RWPE2 (cell line): ENCODE data around the gene DRC7.
A peak's percentile ranks its signal among the peaks of the same experiment; 100 is the strongest.

Experiments
- ATAC-seq: fragments of 200-7000 bp; cut with Tn5 transposase; 3 replicates; pipeline ENCODE4 v1.9.1; 2021; ENCODE audit warnings: low read depth
- DNase-seq: peaks from one replicate; pipeline ENCODE4 v3.0.0-alpha.2; 2020; ENCODE audit warnings: low spot score
- H3K27ac ChIP-seq: fragments of 450-650 bp; 2 replicates; pipeline ENCODE4 v1.5.1; 2017; ENCODE audit warnings: mild to moderate bottlenecking; ENCODE audit not compliant: poor library complexity, severe bottlenecking
- H3K27me3 ChIP-seq: fragments of 250-450 bp; sonication (Bioruptor Pico); 2 replicates; pipeline ENCODE4 v1.5.1; 2021; ENCODE audit warnings: mild to moderate bottlenecking, moderate library complexity; ENCODE audit not compliant: insufficient read depth, poor library complexity, severe bottlenecking
- H3K36me3 ChIP-seq: fragments of 250-450 bp; sonication (Bioruptor Pico); 2 replicates; pipeline ENCODE4 v1.5.1; 2020; ENCODE audit warnings: low read depth, mild to moderate bottlenecking, moderate library complexity
- H3K4me1 ChIP-seq: fragments of 250-450 bp; sonication (Bioruptor Pico); 2 replicates; pipeline ENCODE4 v1.5.1; 2021; ENCODE audit warnings: mild to moderate bottlenecking, moderate library complexity; ENCODE audit not compliant: insufficient read depth, poor library complexity, severe bottlenecking
- H3K4me3 ChIP-seq: fragments of 250-450 bp; sonication (Bioruptor Pico); 2 replicates; pipeline ENCODE4 v1.5.1; 2021; ENCODE audit warnings: mild to moderate bottlenecking, moderate library complexity; ENCODE audit not compliant: severe bottlenecking
- H3K9me3 ChIP-seq: fragments of 250-450 bp; sonication (Bioruptor Pico); 2 replicates; pipeline ENCODE4 v1.5.1; 2021; ENCODE audit warnings: mild to moderate bottlenecking, moderate library complexity; ENCODE audit not compliant: severe bottlenecking
- TF ChIP-seq, protein P1 (sequence below): fragments of 450-650 bp; IDR thresholded peaks from one replicate; pipeline ENCODE4 v1.5.1; 2017; ENCODE audit warnings: mild to moderate bottlenecking, moderate library complexity; ENCODE audit not compliant: poor library complexity, severe bottlenecking

The DRC7 gene

DNA sequence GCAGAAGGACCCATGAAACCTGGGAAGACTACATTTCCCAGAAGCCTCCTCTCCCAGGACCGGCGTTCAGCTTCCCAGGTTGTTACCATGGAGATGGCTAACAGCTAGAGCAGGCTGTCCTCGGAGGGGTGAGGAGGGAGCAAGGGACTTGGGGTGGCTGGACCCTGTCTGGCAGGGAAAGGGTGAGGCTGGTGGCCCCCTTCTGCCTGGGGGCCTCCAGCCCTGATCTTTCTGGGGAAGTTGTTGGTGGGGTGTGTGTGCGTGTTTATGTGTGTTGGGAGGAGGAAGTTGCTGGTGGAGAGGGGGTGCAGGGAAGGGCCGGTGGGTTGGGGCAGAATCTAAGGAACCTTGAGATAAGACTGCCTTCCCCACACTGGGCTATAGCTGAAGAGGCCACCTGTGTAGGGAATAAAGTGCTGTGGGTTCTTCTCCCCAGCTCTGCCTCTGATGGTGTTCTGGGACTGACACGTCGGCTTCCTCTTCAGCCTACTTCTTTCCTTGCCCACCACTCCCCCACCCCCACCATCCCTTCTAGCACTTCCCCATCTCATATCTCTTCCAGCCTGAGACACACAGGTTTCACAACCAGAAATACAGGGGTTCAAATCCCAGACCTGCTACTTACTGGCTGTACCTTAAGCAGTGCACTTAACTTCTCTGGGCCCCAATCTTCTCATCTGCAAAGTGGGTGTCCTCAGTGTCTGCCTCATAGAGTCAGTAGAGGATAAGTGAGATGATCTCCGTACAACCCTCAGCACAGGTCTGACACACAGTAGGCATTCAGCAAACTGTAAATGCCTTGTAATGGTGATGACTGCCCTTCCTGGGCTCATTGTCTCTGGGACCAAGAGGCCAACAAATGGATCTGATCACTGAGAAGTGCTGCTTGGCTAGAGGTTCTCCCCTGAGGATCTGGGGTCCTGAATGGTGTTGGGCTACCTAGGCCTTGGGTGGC, at the start of gene DRC7:
DRC7 (plus strand) TSS at position 82 of the 955 bp plus-strand sequence. CDS start 3,144 bp downstream, outside the sequence.
- TF ChIP-seq, protein P1, sequence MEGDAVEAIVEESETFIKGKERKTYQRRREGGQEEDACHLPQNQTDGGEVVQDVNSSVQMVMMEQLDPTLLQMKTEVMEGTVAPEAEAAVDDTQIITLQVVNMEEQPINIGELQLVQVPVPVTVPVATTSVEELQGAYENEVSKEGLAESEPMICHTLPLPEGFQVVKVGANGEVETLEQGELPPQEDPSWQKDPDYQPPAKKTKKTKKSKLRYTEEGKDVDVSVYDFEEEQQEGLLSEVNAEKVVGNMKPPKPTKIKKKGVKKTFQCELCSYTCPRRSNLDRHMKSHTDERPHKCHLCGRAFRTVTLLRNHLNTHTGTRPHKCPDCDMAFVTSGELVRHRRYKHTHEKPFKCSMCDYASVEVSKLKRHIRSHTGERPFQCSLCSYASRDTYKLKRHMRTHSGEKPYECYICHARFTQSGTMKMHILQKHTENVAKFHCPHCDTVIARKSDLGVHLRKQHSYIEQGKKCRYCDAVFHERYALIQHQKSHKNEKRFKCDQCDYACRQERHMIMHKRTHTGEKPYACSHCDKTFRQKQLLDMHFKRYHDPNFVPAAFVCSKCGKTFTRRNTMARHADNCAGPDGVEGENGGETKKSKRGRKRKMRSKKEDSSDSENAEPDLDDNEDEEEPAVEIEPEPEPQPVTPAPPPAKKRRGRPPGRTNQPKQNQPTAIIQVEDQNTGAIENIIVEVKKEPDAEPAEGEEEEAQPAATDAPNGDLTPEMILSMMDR: no peak
- H3K4me1 ChIP-seq: no peaks in the 10 kb centered on the region
- ATAC-seq: peak; percentile 82
- H3K36me3 ChIP-seq: no peaks in the 10 kb centered on the region
- DNase-seq: no peak
- H3K27me3 ChIP-seq: no peaks in the 10 kb centered on the region
- H3K4me3 ChIP-seq: no peak within 1 kb of the TSS
- H3K27ac ChIP-seq: no peak within 1 kb of the TSS
- H3K9me3 ChIP-seq: no peaks in the 10 kb centered on the region

DNA sequence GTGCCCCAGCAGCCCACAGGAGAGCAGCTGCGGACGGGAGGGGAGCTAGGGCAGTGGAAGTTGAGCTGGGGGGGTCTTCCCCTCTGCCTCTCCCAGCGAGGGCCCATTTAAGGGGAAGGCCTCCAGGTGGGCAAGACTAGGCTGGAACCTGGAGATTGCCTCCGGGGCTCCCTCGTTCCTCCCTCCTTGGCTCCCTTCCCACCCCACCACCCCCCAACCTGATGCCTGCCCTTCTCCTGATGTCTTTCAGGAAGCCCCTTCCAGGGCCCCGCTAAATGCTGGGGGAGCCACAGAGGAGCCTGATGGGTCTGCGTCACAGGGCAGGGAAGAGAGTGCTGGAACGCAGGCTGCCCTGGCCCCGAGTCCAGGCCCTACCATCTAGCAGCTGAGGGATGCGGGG, 49.4 kb upstream of the DRC7 start:
- Histone ChIP-seq H3K4me3 (no peak overlapping the region), H3K27me3 (no peaks in the 10 kb centered on the region), H3K4me1 (peaks cover 33% of the 10 kb centered on the region), H3K27ac (peak overlapping the region; percentile 62), H3K36me3 (peaks cover 56% of the 10 kb centered on the region), H3K9me3 (no peaks in the 10 kb centered on the region)
- TF ChIP-seq, protein P1: no peak
- DNase-seq (no peak), ATAC-seq (no peak)

- Histone ChIP-seq H3K27ac (peak overlapping the region; percentile 62), H3K27me3 (no peaks in the 10 kb centered on the region), H3K4me3 (no peak overlapping the region), H3K36me3 (peaks cover 55% of the 10 kb centered on the region), H3K4me1 (peaks cover 33% of the 10 kb centered on the region), H3K9me3 (no peaks in the 10 kb centered on the region)
- peak; percentile 39 for ATAC-seq
- TF ChIP-seq, protein P1: no peak
- DNase-seq: no peak
Observed at GRCh38 chr16:57645691-57646387, 48.8 kb upstream of the DRC7 start.

GRCh38 chr16:57646388-57647039, 48.1 kb upstream of the DRC7 start:
- Histone ChIP-seq H3K36me3 (peaks cover 62% of the 10 kb centered on the region), H3K27ac (peak overlapping the region; percentile 62), H3K4me1 (peaks cover 33% of the 10 kb centered on the region), H3K9me3 (no peaks in the 10 kb centered on the region), H3K4me3 (no peak overlapping the region), H3K27me3 (no peaks in the 10 kb centered on the region)
- ATAC-seq (no peak), DNase-seq (no peak)
- TF ChIP-seq, protein P1: no peak
